Neural cell (in vitro differentiated cells): ENCODE measurements around the gene SMCO1. TPM values are rescaled to one million over a fixed set of nuclear protein-coding genes. Genes with fewer than 3 reads are reported as not detected.
A peak's percentile ranks its signal among the peaks of the same experiment; 100 is the strongest.

Experiments used
- H2AFZ ChIP-seq: fragments of 200-600, 300-800 bp; sonication (generic), shearing (Covaris generic); 2 replicates; pipeline ENCODE4 v1.6.0; 2014; ENCODE audit warnings: low read depth, mild to moderate bottlenecking, antibody characterized with exemption, low read length, moderate library complexity
- H3F3A ChIP-seq: fragments of 200-600 bp; shearing (Covaris generic); 2 replicates; pipeline ENCODE4 v1.6.1; 2016; ENCODE audit warnings: mild to moderate bottlenecking, moderate library complexity, mixed read lengths, antibody characterized with exemption, low read length; ENCODE audit not compliant: insufficient read depth, poor library complexity, severe bottlenecking
- H3K27ac ChIP-seq: fragments of 200-600, 300-800 bp; sonication (generic), shearing (Covaris generic); 2 replicates; pipeline ENCODE4 v1.5.1; 2014; ENCODE audit warnings: mild to moderate bottlenecking, low read length, moderate library complexity
- H3K27me3 ChIP-seq: fragments of 300-800, 200-600 bp; sonication (generic), shearing (Covaris generic); 2 replicates; pipeline ENCODE4 v1.6.0; 2014; ENCODE audit warnings: mild to moderate bottlenecking, low read depth, low read length, moderate library complexity; ENCODE audit not compliant: insufficient read depth
- H3K36me3 ChIP-seq: fragments of 300-800, 200-600 bp; sonication (generic), shearing (Covaris generic); 2 replicates; pipeline ENCODE4 v1.5.1; 2014; ENCODE audit warnings: mild to moderate bottlenecking, antibody characterized with exemption, low read length, moderate library complexity; ENCODE audit not compliant: insufficient read depth
- H3K4me2 ChIP-seq: fragments of 300-800, 200-600 bp; sonication (generic), shearing (Covaris generic); 2 replicates; pipeline ENCODE4 v1.6.0; 2014; ENCODE audit warnings: mild to moderate bottlenecking, low read length
- H3K4me3 ChIP-seq: fragments of 300-800, 200-600 bp; sonication (generic), shearing (Covaris generic); 2 replicates; pipeline ENCODE4 v1.5.1; 2014; ENCODE audit warnings: mild to moderate bottlenecking, low read length, moderate library complexity
- H3K79me2 ChIP-seq: fragments of 200-600 bp; shearing (Covaris generic); replicated peaks from 2 replicates; pipeline ENCODE4 v1.6.0; 2014; ENCODE audit warnings: mild to moderate bottlenecking, low read length, moderate library complexity; ENCODE audit not compliant: insufficient read depth
- H3K9ac ChIP-seq: fragments of 300-800, 200-600 bp; sonication (generic), shearing (Covaris generic); 2 replicates; pipeline ENCODE4 v1.6.1; 2016; ENCODE audit warnings: mild to moderate bottlenecking, low read length, mixed read lengths
- H3K9me2 ChIP-seq: fragments of 200-600 bp; shearing (Covaris generic); 2 replicates; pipeline ENCODE4 v1.6.1; 2016; ENCODE audit warnings: mild to moderate bottlenecking, low read length, mixed read lengths; ENCODE audit not compliant: insufficient read depth
- H3K9me3 ChIP-seq: fragments of 200-600, 300-800 bp; sonication (generic), shearing (Covaris generic); 2 replicates; pipeline ENCODE4 v1.6.1; 2016; ENCODE audit warnings: mild to moderate bottlenecking, mixed run types, low read length, moderate library complexity, mixed read lengths
- H4K20me1 ChIP-seq: fragments of 200-600 bp; shearing (Covaris generic); 2 replicates; pipeline ENCODE4 v1.6.1; 2016; ENCODE audit warnings: mild to moderate bottlenecking, mixed run types; ENCODE audit not compliant: insufficient read depth
- CTCF ChIP-seq: fragments of 450-650 bp; IDR thresholded peaks from 2 replicates; pipeline ENCODE4 v1.5.1; 2014; ENCODE audit warnings: antibody characterized with exemption, mild to moderate bottlenecking, moderate library complexity; ENCODE audit not compliant: poor library complexity, severe bottlenecking
- EP300 ChIP-seq: fragments of 450-650 bp; conservative IDR thresholded peaks from 2 replicates; pipeline ENCODE4 v1.6.1; 2014; ENCODE audit warnings: antibody characterized with exemption, mild to moderate bottlenecking, moderate library complexity; ENCODE audit not compliant: poor library complexity, severe bottlenecking
- EZH2 ChIP-seq: fragments of 200-600, 300-800 bp; shearing (Covaris generic), sonication (generic); IDR thresholded peaks from 2 replicates; pipeline ENCODE4 v1.6.1; 2014; ENCODE audit warnings: antibody characterized with exemption, low read length, borderline replicate concordance, mild to moderate bottlenecking; ENCODE audit not compliant: insufficient read depth, poor library complexity, severe bottlenecking
- MXI1 ChIP-seq: fragments of 450-650 bp; conservative IDR thresholded peaks from 2 replicates; pipeline ENCODE4 v1.6.1; 2014; ENCODE audit warnings: antibody characterized with exemption, mild to moderate bottlenecking; ENCODE audit not compliant: poor library complexity, severe bottlenecking
- POLR2AphosphoS5 ChIP-seq: IDR thresholded peaks from 2 replicates; pipeline ENCODE4 v1.6.1; 2012
- RAD21 ChIP-seq: fragments of 450-650 bp; conservative IDR thresholded peaks from 2 replicates; pipeline ENCODE4 v1.6.1; 2014; ENCODE audit warnings: antibody characterized with exemption, mild to moderate bottlenecking, moderate library complexity
- SMC3 ChIP-seq: fragments of 450-650 bp; conservative IDR thresholded peaks from 2 replicates; pipeline ENCODE4 v1.6.1; 2014; ENCODE audit warnings: antibody characterized with exemption, mild to moderate bottlenecking, moderate library complexity; ENCODE audit not compliant: poor library complexity
- TAF1 ChIP-seq: IDR thresholded peaks from 2 replicates; pipeline ENCODE4 v1.6.1; 2012; ENCODE audit warnings: low read depth
- polyA plus RNA-seq: library from polyadenylated mRNA; depleted of rRNA; stranded (reverse); fragments of >200 nt; gene quantifications from 2 replicates; pipeline ENCODE4 v1.2.3, GENCODE V29; 2014
- TF ChIP-seq, protein P1 (sequence below): IDR thresholded peaks from 2 replicates; pipeline ENCODE4 v1.6.1; 2012; ENCODE audit warnings: borderline replicate concordance

The SMCO1 gene
- polyA plus RNA-seq, 1 donor from 2014 or later = not detected

DNA sequence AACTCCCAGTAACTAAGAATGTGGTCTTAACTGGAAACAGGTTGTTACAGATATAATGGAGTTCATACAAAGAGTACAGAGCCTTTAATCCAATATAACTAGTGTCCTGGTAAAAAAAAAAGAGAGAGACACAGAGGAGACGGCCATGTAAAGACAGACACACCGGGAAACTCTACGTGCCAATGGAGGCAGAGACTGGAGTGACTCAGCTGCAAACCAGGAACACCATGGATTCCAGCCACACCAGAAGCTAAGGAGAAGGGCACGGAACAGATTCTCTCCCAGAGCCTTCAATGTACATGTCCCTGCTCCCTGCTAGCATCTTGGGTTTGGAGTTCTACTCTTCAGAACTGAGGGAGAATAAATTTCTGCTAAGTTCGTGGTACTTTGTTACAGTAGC, 16.1 kb downstream of the SMCO1 start:
- Histone ChIP-seq H2AFZ (no peak overlapping the region), H3K79me2 (peaks cover 76% of the 10 kb centered on the region), H3K4me2 (no peak overlapping the region), H3K9ac (no peak overlapping the region), H3F3A (no peaks in the 10 kb centered on the region), H3K9me3 (no peaks in the 10 kb centered on the region), H3K9me2 (no peaks in the 10 kb centered on the region), H3K4me3 (peak overlapping the region; percentile 100), H3K27ac (no peak overlapping the region), H3K27me3 (no peaks in the 10 kb centered on the region), H3K36me3 (no peaks in the 10 kb centered on the region), H4K20me1 (no peaks in the 10 kb centered on the region)
- no peak for TF ChIP-seq EZH2
- TF ChIP-seq EP300 = no peak
- TF ChIP-seq MXI1 = no peak
- TF ChIP-seq SMC3 = no peak
- TF ChIP-seq CTCF = no peak

DNA sequence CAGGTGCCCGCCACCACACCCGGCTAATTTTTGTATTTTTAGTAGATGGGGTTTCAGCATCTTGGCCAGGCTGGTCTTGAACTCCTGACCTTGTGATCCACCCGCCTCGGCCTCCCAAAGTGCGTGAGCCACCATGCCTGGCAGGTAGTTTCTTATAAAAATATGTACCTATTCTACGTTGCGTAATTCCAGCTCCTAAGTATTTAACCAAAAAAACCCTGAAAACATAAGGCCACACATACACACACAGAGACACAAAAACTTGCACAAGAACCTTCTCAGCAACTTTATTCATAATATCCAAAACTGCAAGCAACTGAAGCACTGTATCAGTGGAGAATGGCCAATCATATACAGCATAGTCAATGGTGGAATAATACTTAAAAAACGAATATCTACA, 16.8 kb downstream of the SMCO1 start:
- no peak overlapping the region for H2AFZ ChIP-seq
- no peaks in the 10 kb centered on the region for H3F3A ChIP-seq
- H3K36me3 ChIP-seq = no peaks in the 10 kb centered on the region
- H3K9ac ChIP-seq = no peak overlapping the region
- H3K9me2 ChIP-seq = no peaks in the 10 kb centered on the region
- no peaks in the 10 kb centered on the region for H3K27me3 ChIP-seq
- H3K4me3 ChIP-seq = no peak overlapping the region
- H3K4me2 ChIP-seq = no peak overlapping the region
- peaks cover 81% of the 10 kb centered on the region for H3K79me2 ChIP-seq
- no peaks in the 10 kb centered on the region for H4K20me1 ChIP-seq
- no peak overlapping the region for H3K27ac ChIP-seq
- H3K9me3 ChIP-seq = no peaks in the 10 kb centered on the region
- no peak for TF ChIP-seq EZH2
- TF ChIP-seq TAF1 = no peak
- no peak for TF ChIP-seq SMC3
- no peak for TF ChIP-seq POLR2AphosphoS5
- TF ChIP-seq CTCF = no peak
- no peak for TF ChIP-seq MXI1
- TF ChIP-seq RAD21 = no peak
- TF ChIP-seq EP300 = no peak
- TF ChIP-seq, protein P1, sequence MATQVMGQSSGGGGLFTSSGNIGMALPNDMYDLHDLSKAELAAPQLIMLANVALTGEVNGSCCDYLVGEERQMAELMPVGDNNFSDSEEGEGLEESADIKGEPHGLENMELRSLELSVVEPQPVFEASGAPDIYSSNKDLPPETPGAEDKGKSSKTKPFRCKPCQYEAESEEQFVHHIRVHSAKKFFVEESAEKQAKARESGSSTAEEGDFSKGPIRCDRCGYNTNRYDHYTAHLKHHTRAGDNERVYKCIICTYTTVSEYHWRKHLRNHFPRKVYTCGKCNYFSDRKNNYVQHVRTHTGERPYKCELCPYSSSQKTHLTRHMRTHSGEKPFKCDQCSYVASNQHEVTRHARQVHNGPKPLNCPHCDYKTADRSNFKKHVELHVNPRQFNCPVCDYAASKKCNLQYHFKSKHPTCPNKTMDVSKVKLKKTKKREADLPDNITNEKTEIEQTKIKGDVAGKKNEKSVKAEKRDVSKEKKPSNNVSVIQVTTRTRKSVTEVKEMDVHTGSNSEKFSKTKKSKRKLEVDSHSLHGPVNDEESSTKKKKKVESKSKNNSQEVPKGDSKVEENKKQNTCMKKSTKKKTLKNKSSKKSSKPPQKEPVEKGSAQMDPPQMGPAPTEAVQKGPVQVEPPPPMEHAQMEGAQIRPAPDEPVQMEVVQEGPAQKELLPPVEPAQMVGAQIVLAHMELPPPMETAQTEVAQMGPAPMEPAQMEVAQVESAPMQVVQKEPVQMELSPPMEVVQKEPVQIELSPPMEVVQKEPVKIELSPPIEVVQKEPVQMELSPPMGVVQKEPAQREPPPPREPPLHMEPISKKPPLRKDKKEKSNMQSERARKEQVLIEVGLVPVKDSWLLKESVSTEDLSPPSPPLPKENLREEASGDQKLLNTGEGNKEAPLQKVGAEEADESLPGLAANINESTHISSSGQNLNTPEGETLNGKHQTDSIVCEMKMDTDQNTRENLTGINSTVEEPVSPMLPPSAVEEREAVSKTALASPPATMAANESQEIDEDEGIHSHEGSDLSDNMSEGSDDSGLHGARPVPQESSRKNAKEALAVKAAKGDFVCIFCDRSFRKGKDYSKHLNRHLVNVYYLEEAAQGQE = no peak
